CD4-positive, alpha-beta T cell (primary cell): Measurements from ENCODE around the gene VAV1. TPM values are rescaled to one million over a fixed set of nuclear protein-coding genes. Genes with fewer than 3 reads are reported as not detected.
A peak's percentile ranks its signal among the peaks of the same experiment; 100 is the strongest.

ENCODE experiments used
- ATAC-seq: fragments of 200-7000 bp; cut with Tn5 transposase; one replicate; pipeline ENCODE4 v1.10.0; 2022; ENCODE audit warnings: mild to moderate bottlenecking; ENCODE audit not compliant: poor library complexity
- CTCF ChIA-PET: fragments of 350-600 bp; sonication (Branson Sonifier 250); formaldehyde crosslinking; loops from one replicate; lab custom pipeline; 2021; ENCODE audit warnings: antibody characterized with exemption, inconsistent platforms; lab: Charles Lee
- POLR2A ChIA-PET: fragments of 350-600 bp; sonication (Branson Sonifier 250); formaldehyde crosslinking; loops from one replicate; lab custom pipeline; 2021; ENCODE audit warnings: antibody characterized with exemption, inconsistent platforms; lab: Charles Lee
- DNase-seq, 14 experiments: peaks; one replicate each; pipeline ENCODE4 v3.0.0-alpha.2; 2013 to 2020; ENCODE audit warnings: mixed read lengths in 2 of 14
- H3K27ac ChIP-seq, 2 donors: one replicate each; pipeline versions ENCODE4 v1.5.1 to v1.7.0; 2013; ENCODE audit warnings: low read length in 2 of 2, low read depth in 1 of 2, mild to moderate bottlenecking in 1 of 2
- H3K27me3 ChIP-seq, 2 experiments: 1 replicate in 1 of 2; 2 replicates in 1 of 2; pipeline versions ENCODE4 v1.6.1 to v1.7.0; 2013; ENCODE audit warnings: low read length in 2 of 2, control low read depth in 1 of 2, mild to moderate bottlenecking in 1 of 2, moderate library complexity in 1 of 2; ENCODE audit not compliant: insufficient read depth in 2 of 2, control insufficient read depth in 1 of 2
- H3K36me3 ChIP-seq: one replicate; pipeline ENCODE4 v1.6.1; 2013; ENCODE audit warnings: low read length, control low read depth; ENCODE audit not compliant: insufficient read depth
- H3K4me1 ChIP-seq: one replicate; pipeline ENCODE4 v1.6.1; 2013; ENCODE audit warnings: low read length, control low read depth; ENCODE audit not compliant: insufficient read depth
- H3K4me3 ChIP-seq: one replicate; pipeline ENCODE4 v1.5.1; 2013; ENCODE audit warnings: mild to moderate bottlenecking, low read length, moderate library complexity
- H3K9me3 ChIP-seq, 2 experiments: 1 replicate in 1 of 2; 2 replicates in 1 of 2; pipeline versions ENCODE4 v1.6.1 to v1.7.0; 2013; ENCODE audit warnings: low read length in 2 of 2, mild to moderate bottlenecking in 2 of 2, control low read depth in 1 of 2, moderate library complexity in 1 of 2; ENCODE audit not compliant: control insufficient read depth in 1 of 2, insufficient read depth in 1 of 2
- H3K27ac Mint-ChIP-seq: one replicate; pipeline ENCODE4 v1.8.0; 2020; ENCODE audit warnings: mixed read lengths
- H3K27me3 Mint-ChIP-seq: one replicate; pipeline ENCODE4 v1.8.0; 2021; ENCODE audit warnings: mixed read lengths
- H3K36me3 Mint-ChIP-seq: one replicate; pipeline ENCODE4 v1.8.0; 2021; ENCODE audit warnings: low read depth, mixed read lengths
- H3K4me1 Mint-ChIP-seq: one replicate; pipeline ENCODE4 v1.8.0; 2021; ENCODE audit warnings: low read depth, mixed read lengths
- H3K4me3 Mint-ChIP-seq: one replicate; pipeline ENCODE4 v1.8.0; 2020; ENCODE audit warnings: mild to moderate bottlenecking, mixed read lengths
- H3K9me3 Mint-ChIP-seq: one replicate; pipeline ENCODE4 v1.8.0; 2020; ENCODE audit warnings: mixed read lengths
- intact Hi-C, 2 experiments: fragments of 100-400 bp; cut with DNase I in 1 of 2; cut with micrococcal nuclease in 1 of 2; formaldehyde crosslinking; loops; one replicate each; pipeline versions ENCODE4 v1.15.1 to v1.9.0; 2023 to 2025; cut with DNase I, micrococcal nuclease
- total RNA-seq, 174 experiments: library from RNA in 2 of 174; stranded (reverse) in 2 of 174; gene quantifications; one replicate each; pipeline ENCODE4 v1.2.3 and lab custom pipeline; 2021 to 2026
- TF ChIP-seq, protein P1 (sequence below): fragments of 200-600 bp; IDR thresholded peaks from one replicate; pipeline ENCODE4 v1.8.0; 2022; ENCODE audit warnings: antibody characterized with exemption, mild to moderate bottlenecking

The VAV1 gene
- total RNA-seq, 2 experiments from 2014 or later = 70.0 to 70.1 TPM

- Histone ChIP-seq H3K27me3 (no peaks in the 10 kb centered on the region), H3K27ac (no peak overlapping the region), H3K36me3 (peaks cover 67% of the 10 kb centered on the region), H3K9me3 (no peaks in the 10 kb centered on the region), H3K4me1 (no peaks in the 10 kb centered on the region), H3K4me3 (no peak overlapping the region)
- POLR2A ChIA-PET = interaction anchor here (0.6 kb wide), 1 partner anchor 281 kb away, joined by 3 read pairs; no protein-coding TSS in a partner anchor
- H3K4me3 Mint-ChIP-seq = no peak overlapping the region
- intact Hi-C loops = no loop called here
- TF ChIP-seq, protein P1, sequence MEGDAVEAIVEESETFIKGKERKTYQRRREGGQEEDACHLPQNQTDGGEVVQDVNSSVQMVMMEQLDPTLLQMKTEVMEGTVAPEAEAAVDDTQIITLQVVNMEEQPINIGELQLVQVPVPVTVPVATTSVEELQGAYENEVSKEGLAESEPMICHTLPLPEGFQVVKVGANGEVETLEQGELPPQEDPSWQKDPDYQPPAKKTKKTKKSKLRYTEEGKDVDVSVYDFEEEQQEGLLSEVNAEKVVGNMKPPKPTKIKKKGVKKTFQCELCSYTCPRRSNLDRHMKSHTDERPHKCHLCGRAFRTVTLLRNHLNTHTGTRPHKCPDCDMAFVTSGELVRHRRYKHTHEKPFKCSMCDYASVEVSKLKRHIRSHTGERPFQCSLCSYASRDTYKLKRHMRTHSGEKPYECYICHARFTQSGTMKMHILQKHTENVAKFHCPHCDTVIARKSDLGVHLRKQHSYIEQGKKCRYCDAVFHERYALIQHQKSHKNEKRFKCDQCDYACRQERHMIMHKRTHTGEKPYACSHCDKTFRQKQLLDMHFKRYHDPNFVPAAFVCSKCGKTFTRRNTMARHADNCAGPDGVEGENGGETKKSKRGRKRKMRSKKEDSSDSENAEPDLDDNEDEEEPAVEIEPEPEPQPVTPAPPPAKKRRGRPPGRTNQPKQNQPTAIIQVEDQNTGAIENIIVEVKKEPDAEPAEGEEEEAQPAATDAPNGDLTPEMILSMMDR = no peak
- no peaks in the 10 kb centered on the region for H3K9me3 Mint-ChIP-seq
- ATAC-seq (no peak), DNase-seq (no peak)
- CTCF ChIA-PET = no interaction called here
- H3K4me1 Mint-ChIP-seq = no peaks in the 10 kb centered on the region
- no peak overlapping the region for H3K27ac Mint-ChIP-seq
- H3K36me3 Mint-ChIP-seq = peaks cover 71% of the 10 kb centered on the region
- H3K27me3 Mint-ChIP-seq = no peaks in the 10 kb centered on the region
Measured at GRCh38 chr19:6854758-6855157, 82.2 kb downstream of the VAV1 start.

DNA sequence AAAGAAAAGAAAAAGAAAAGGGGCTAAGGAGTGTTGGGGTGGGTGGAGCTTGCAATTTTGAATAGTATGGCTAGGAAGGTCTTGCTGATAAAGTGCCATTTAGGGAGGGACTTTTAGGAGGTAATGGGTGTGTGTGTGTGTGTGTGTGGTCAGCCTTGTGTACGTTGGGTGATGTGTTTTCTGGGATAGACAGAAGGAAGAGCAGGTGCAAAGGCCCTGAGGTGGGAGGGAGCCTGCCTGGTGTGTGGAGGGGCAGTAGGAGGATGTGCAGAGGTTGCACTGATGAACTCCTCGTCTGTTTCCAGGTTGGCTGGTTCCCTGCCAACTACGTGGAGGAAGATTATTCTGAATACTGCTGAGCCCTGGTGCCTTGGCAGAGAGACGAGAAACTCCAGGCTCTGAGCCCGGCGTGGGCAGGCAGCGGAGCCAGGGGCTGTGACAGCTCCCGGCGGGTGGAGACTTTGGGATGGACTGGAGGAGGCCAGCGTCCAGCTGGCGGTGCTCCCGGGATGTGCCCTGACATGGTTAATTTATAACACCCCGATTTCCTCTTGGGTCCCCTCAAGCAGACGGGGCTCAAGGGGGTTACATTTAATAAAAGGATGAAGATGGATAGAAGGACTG lies 84.4 kb downstream of the VAV1 start:
- Mint-ChIP-seq H3K9me3 (no peaks in the 10 kb centered on the region), H3K27ac (no peak overlapping the region), H3K36me3 (peaks cover 54% of the 10 kb centered on the region), H3K4me3 (no peak overlapping the region), H3K27me3 (no peaks in the 10 kb centered on the region), H3K4me1 (peaks cover 6% of the 10 kb centered on the region)
- ChIA-PET CTCF (no interaction called here), POLR2A (interaction anchor here (0.7 kb wide), 1 partner anchor 84 kb away, joined by 3 read pairs; the partner anchor contains the start of gene VAV1)
- Histone ChIP-seq H3K4me3 (no peak overlapping the region), H3K27ac (no peak overlapping the region), H3K36me3 (peaks cover 47% of the 10 kb centered on the region), H3K9me3 (no peaks in the 10 kb centered on the region), H3K4me1 (peaks cover under 1% of the 10 kb centered on the region), H3K27me3 (no peaks in the 10 kb centered on the region)
- TF ChIP-seq, protein P1 = no peak
- no peak for DNase-seq
- ATAC-seq = no peak
- intact Hi-C loops = no loop called here

GRCh38 chr19:6861683-6862286 lies 89.3 kb downstream of the VAV1 start:
- Histone ChIP-seq H3K36me3 (peaks cover 7% of the 10 kb centered on the region), H3K27me3 (no peaks in the 10 kb centered on the region), H3K27ac (peak overlapping the region in 1 of 2 donors; percentile 39), H3K4me1 (peaks cover 18% of the 10 kb centered on the region), H3K4me3 (no peak overlapping the region), H3K9me3 (no peaks in the 10 kb centered on the region)
- H3K36me3 Mint-ChIP-seq = peaks cover 10% of the 10 kb centered on the region
- TF ChIP-seq, protein P1 = no peak
- H3K4me3 Mint-ChIP-seq = peak overlapping the region; percentile 66
- peak overlapping the region; percentile 82 for H3K27ac Mint-ChIP-seq
- H3K27me3 Mint-ChIP-seq = no peaks in the 10 kb centered on the region
- ChIA-PET CTCF (interaction anchor here (0.6 to 3.7 kb wide), 7 partner anchors 29 to 230 kb away, joined by 3 to 45 read pairs (median 3); partner anchors contain the start of genes GPR108, TRIP10 and VAV1), POLR2A (interaction anchor here (1.0 to 2.2 kb wide), 3 partner anchors 89 to 124 kb away, joined by 3 to 44 read pairs (median 5); partner anchors contain the start of genes GPR108 and VAV1)
- peak in 3 of 14 experiments; percentile 25 to 39 (median 29) for DNase-seq
- intact Hi-C loops = loop anchor here (1.0 to 10.0 kb wide), 6 partner anchors 59 to 814 kb away; partner anchors contain the start of genes CLPP (in 1 of the 2) and CRB3 (in 1 of the 2)
- peaks cover 24% of the 10 kb centered on the region for H3K4me1 Mint-ChIP-seq
- ATAC-seq = no peak
- no peaks in the 10 kb centered on the region for H3K9me3 Mint-ChIP-seq
